Common myeloid progenitor, CD34-positive (primary cell): ENCODE data around the gene ATN1.

ENCODE experiments used
- CTCF ChIA-PET: fragments of 350-600 bp; sonication (Branson Sonifier 250); formaldehyde crosslinking; loops from one replicate; lab custom pipeline; 2021; ENCODE audit warnings: antibody characterized with exemption; lab: Charles Lee
- POLR2A ChIA-PET: fragments of 350-600 bp; sonication (Branson Sonifier 250); formaldehyde crosslinking; loops from one replicate; lab custom pipeline; 2021; ENCODE audit warnings: antibody characterized with exemption; lab: Charles Lee
- DNase-seq, 3 donors: peaks; one replicate each; pipeline versions ENCODE4 v3.0.0 to v3.0.0-alpha.2; 2013
- H3K27ac ChIP-seq, 2 experiments: 1 replicate in 1 of 2; 2 replicates in 1 of 2; pipeline ENCODE4 v1.7.0; 2013; ENCODE audit warnings: inconsistent platforms in 2 of 2, low read length in 2 of 2, mild to moderate bottlenecking in 2 of 2, low read depth in 1 of 2, moderate library complexity in 1 of 2; ENCODE audit not compliant: severe bottlenecking in 2 of 2, insufficient read depth in 1 of 2, poor library complexity in 1 of 2
- H3K27me3 ChIP-seq, 5 experiments: replicated peaks in 2 of 5; 1 replicate in 3 of 5; 2 replicates in 2 of 5; pipeline versions ENCODE4 v1.6.1 to v1.7.0; 2013; ENCODE audit warnings: low read length in 4 of 5, mild to moderate bottlenecking in 2 of 5, moderate library complexity in 2 of 5, inconsistent platforms in 1 of 5; ENCODE audit not compliant: insufficient read depth in 5 of 5, control insufficient read depth in 4 of 5
- H3K36me3 ChIP-seq, 4 experiments: 1 replicate in 2 of 4; 2 replicates in 2 of 4; pipeline versions ENCODE4 v1.6.1 to v1.7.0; 2013; ENCODE audit warnings: low read length in 3 of 4, control low read depth in 1 of 4, mild to moderate bottlenecking in 1 of 4; ENCODE audit not compliant: control insufficient read depth in 4 of 4, insufficient read depth in 4 of 4
- H3K4me1 ChIP-seq, 4 experiments: 1 replicate in 3 of 4; 2 replicates in 1 of 4; pipeline versions ENCODE4 v1.6.1 to v1.7.1; 2013; ENCODE audit warnings: low read length in 3 of 4, mild to moderate bottlenecking in 3 of 4, control low read depth in 1 of 4, inconsistent platforms in 1 of 4, moderate library complexity in 1 of 4; ENCODE audit not compliant: control insufficient read depth in 4 of 4, insufficient read depth in 4 of 4; ENCODE audit errors: control extremely low read depth in 1 of 4
- H3K4me3 ChIP-seq, 7 experiments: 1 replicate in 4 of 7; 2 replicates in 3 of 7; pipeline versions ENCODE4 v1.5.1 to v1.7.0; 2013; ENCODE audit warnings: mild to moderate bottlenecking in 7 of 7, low read length in 6 of 7, moderate library complexity in 6 of 7, inconsistent platforms in 2 of 7, low read depth in 2 of 7, control low read depth in 1 of 7; ENCODE audit not compliant: insufficient read depth in 4 of 7, control insufficient read depth in 1 of 7; ENCODE audit errors: extremely low read depth in 1 of 7
- H3K9me3 ChIP-seq, 5 experiments: 1 replicate in 4 of 5; 2 replicates in 1 of 5; pipeline versions ENCODE4 v1.6.1 to v1.7.1; 2013; ENCODE audit warnings: low read length in 4 of 5, mild to moderate bottlenecking in 2 of 5, inconsistent platforms in 1 of 5, low read depth in 1 of 5, moderate library complexity in 1 of 5; ENCODE audit not compliant: control insufficient read depth in 4 of 5, insufficient read depth in 2 of 5; ENCODE audit errors: control extremely low read depth in 1 of 5
- WGBS: methylation state at CpG from one replicate; pipeline ENCODE4 v1.1.5; 2013; ENCODE audit not compliant: insufficient coverage; 5-methylcytosine and 5-hydroxymethylcytosine counted together

The ATN1 gene

GRCh38 chr12:6959805-6960592 is 32.2 kb downstream of the ATN1 start:
- WGBS, result 83% methylated on average over 11 of the region's 26 CpGs
- ChIA-PET POLR2A (interaction anchor here (1.0 to 2.8 kb wide), 3 partner anchors 11 to 16 kb away, joined by 6 to 42 read pairs (median 26); partner anchors contain the start of genes C12orf57 and RNU7-1), CTCF (interaction anchor here (1.1 to 13.5 kb wide), 5 partner anchors 9 to 136 kb away, joined by 3 to 441 read pairs (median 7); partner anchors contain the start of genes C12orf57, PTPN6, RNU7-1 and SPSB2)
- H3K27ac ChIP-seq, result peak overlapping the region in 1 of 2 experiments; percentile 77
- peaks cover 11 to 92% (median 89%) of the 10 kb centered on the region in 4 experiments for H3K4me1 ChIP-seq
- H3K9me3 ChIP-seq, result no peaks in the 10 kb centered on the region
- peaks cover 14 to 71% (median 41%) of the 10 kb centered on the region in 4 experiments for H3K36me3 ChIP-seq
- H3K27me3 ChIP-seq, result no peaks in the 10 kb centered on the region
- H3K4me3 ChIP-seq, result peak overlapping the region in 3 of 7 experiments; percentile 52 to 64 (median 58)
- no peak for DNase-seq

- no peaks in the 10 kb centered on the region for H3K27me3 ChIP-seq
- peaks cover 18 to 70% (median 42%) of the 10 kb centered on the region in 4 experiments for H3K36me3 ChIP-seq
- peak in 1 of 3 donors; percentile 19 for DNase-seq
- ChIA-PET CTCF (interaction anchor here (1.1 to 13.5 kb wide), 5 partner anchors 16 to 135 kb away, joined by 3 to 441 read pairs (median 7); partner anchors contain the start of genes C12orf57, PTPN6, RNU7-1 and SPSB2), POLR2A (interaction anchor here (1.5 to 2.8 kb wide), 3 partner anchors 9 to 17 kb away, joined by 4 to 42 read pairs (median 17); partner anchors contain the start of genes C12orf57, PTPN6 and RNU7-1)
- no peaks in the 10 kb centered on the region for H3K9me3 ChIP-seq
- peaks cover 9 to 91% (median 83%) of the 10 kb centered on the region in 4 experiments for H3K4me1 ChIP-seq
- peak overlapping the region; percentile 55 to 73 for H3K27ac ChIP-seq
- H3K4me3 ChIP-seq, result peak overlapping the region in 1 of 7 experiments; percentile 7
- WGBS, result 93% methylated on average over 10 of the region's 13 CpGs
Measured at GRCh38 chr12:6960593-6961277, 33.0 kb downstream of the ATN1 start.

- H3K36me3 ChIP-seq, result peaks cover 16 to 70% (median 40%) of the 10 kb centered on the region in 4 experiments
- H3K4me1 ChIP-seq, result peaks cover 9 to 87% (median 78%) of the 10 kb centered on the region in 4 experiments
- 42% methylated on average over 23 of the region's 24 CpGs for WGBS
- H3K27me3 ChIP-seq, result no peaks in the 10 kb centered on the region
- peak overlapping the region in 3 of 7 experiments; percentile 29 to 54 (median 38) for H3K4me3 ChIP-seq
- ChIA-PET POLR2A (interaction anchor here (1.2 to 2.8 kb wide), 4 partner anchors 9 to 17 kb away, joined by 3 to 42 read pairs (median 10); partner anchors contain the start of genes C12orf57, EMG1, PTPN6 and RNU7-1), CTCF (interaction anchor here (0.9 to 13.5 kb wide), 10 partner anchors 16 to 135 kb away, joined by 3 to 441 read pairs (median 6); partner anchors contain the start of genes C12orf57, PTPN6, RNU7-1 and SPSB2)
- DNase-seq, result peak; percentile 75 to 89 (median 85)
- H3K27ac ChIP-seq, result peak overlapping the region; percentile 55 to 73
- no peaks in the 10 kb centered on the region for H3K9me3 ChIP-seq
Measured at GRCh38 chr12:6961278-6961694, 33.5 kb downstream of the ATN1 start.

GRCh38 chr12:6961695-6962284 is 34.0 kb downstream of the ATN1 start:
- peaks cover 17 to 69% (median 38%) of the 10 kb centered on the region in 4 experiments for H3K36me3 ChIP-seq
- no peaks in the 10 kb centered on the region for H3K9me3 ChIP-seq
- peak in 2 of 3 donors; percentile 86 to 89 for DNase-seq
- H3K27me3 ChIP-seq, result no peaks in the 10 kb centered on the region
- 17% methylated on average over 9 of the region's 16 CpGs for WGBS
- H3K4me3 ChIP-seq, result peak overlapping the region in 4 of 7 experiments; percentile 29 to 54 (median 41)
- peaks cover 9 to 82% (median 73%) of the 10 kb centered on the region in 4 experiments for H3K4me1 ChIP-seq
- ChIA-PET CTCF (interaction anchor here (0.6 to 13.5 kb wide), 10 partner anchors 7 to 149 kb away, joined by 3 to 441 read pairs (median 5); partner anchors contain the start of genes C12orf57, PTPN6, RNU7-1 and SPSB2), POLR2A (interaction anchor here (0.8 to 2.8 kb wide), 5 partner anchors 9 to 24 kb away, joined by 3 to 42 read pairs (median 4); partner anchors contain the start of genes C12orf57, EMG1, PTPN6 and RNU7-1)
- H3K27ac ChIP-seq, result peak overlapping the region; percentile 40 to 73

GRCh38 chr12:6962285-6963015 is 34.7 kb downstream of the ATN1 start:
- no peaks in the 10 kb centered on the region for H3K9me3 ChIP-seq
- POLR2A ChIA-PET, result interaction anchor here (0.8 to 2.8 kb wide), 5 partner anchors 9 to 24 kb away, joined by 3 to 42 read pairs (median 4); partner anchors contain the start of genes C12orf57, EMG1, PTPN6 and RNU7-1
- WGBS, result 66% methylated on average over 22 of the region's 25 CpGs
- CTCF ChIA-PET, result interaction anchor here (0.6 to 13.5 kb wide), 9 partner anchors 8 to 148 kb away, joined by 3 to 441 read pairs (median 6); partner anchors contain the start of genes C12orf57, PTPN6, RNU7-1 and SPSB2
- peaks cover 5 to 75% (median 66%) of the 10 kb centered on the region in 4 experiments for H3K4me1 ChIP-seq
- H3K27me3 ChIP-seq, result no peaks in the 10 kb centered on the region
- DNase-seq, result no peak
- peaks cover 14 to 69% (median 37%) of the 10 kb centered on the region in 4 experiments for H3K36me3 ChIP-seq
- peak overlapping the region; percentile 40 to 73 for H3K27ac ChIP-seq
- peak overlapping the region in 4 of 7 experiments; percentile 29 to 54 (median 41) for H3K4me3 ChIP-seq
